Neural progenitor cell (in vitro differentiated cells): Measurements from ENCODE around the gene LRRC63. TPM values are rescaled to one million over a fixed set of nuclear protein-coding genes. Genes with fewer than 3 reads are reported as not detected.

Source experiments
- DNase-seq: peaks from one replicate; pipeline ENCODE4 v3.0.0-alpha.2; 2016; ENCODE audit warnings: low spot score
- H2AFZ ChIP-seq: fragments of 200-600 bp; sonication (generic); replicated peaks from 2 replicates; pipeline ENCODE4 v1.6.1; 2016; ENCODE audit warnings: antibody characterized with exemption
- H3F3A ChIP-seq: fragments of 200-600 bp; sonication (generic); 2 replicates; pipeline ENCODE4 v1.6.1; 2016; ENCODE audit warnings: antibody characterized with exemption, low read depth
- H3K27ac ChIP-seq: fragments of 200-600 bp; sonication (generic); 2 replicates; pipeline ENCODE4 v1.5.1; 2016; ENCODE audit warnings: mild to moderate bottlenecking
- H3K27me3 ChIP-seq: fragments of 200-600 bp; sonication (generic); 2 replicates; pipeline ENCODE4 v1.6.1; 2016; ENCODE audit warnings: mild to moderate bottlenecking, moderate library complexity
- H3K36me3 ChIP-seq: fragments of 200-600 bp; sonication (generic); 2 replicates; pipeline ENCODE4 v1.5.1; 2016
- H3K4me1 ChIP-seq: fragments of 200-600 bp; sonication (generic); 2 replicates; pipeline ENCODE4 v1.6.1; 2016; ENCODE audit warnings: mixed run types
- H3K4me2 ChIP-seq: fragments of 200-600 bp; sonication (generic); 2 replicates; pipeline ENCODE4 v1.6.1; 2016
- H3K4me3 ChIP-seq: fragments of 200-600 bp; sonication (generic); 2 replicates; pipeline ENCODE4 v1.5.1; 2016
- H3K79me2 ChIP-seq: fragments of 200-600 bp; sonication (generic); 2 replicates; pipeline ENCODE4 v1.6.1; 2016; ENCODE audit warnings: low read depth
- H3K9ac ChIP-seq: fragments of 200-600 bp; sonication (generic); 2 replicates; pipeline ENCODE4 v1.6.1; 2016
- H3K9me3 ChIP-seq: fragments of 200-600 bp; sonication (generic); 2 replicates; pipeline ENCODE4 v1.5.1; 2016; ENCODE audit warnings: low read depth
- H4K20me1 ChIP-seq: fragments of 200-600 bp; sonication (generic); 2 replicates; pipeline ENCODE4 v1.6.1; 2016; ENCODE audit warnings: low read depth
- H3K27ac Mint-ChIP-seq: 3 replicates; pipeline ENCODE4 v1.8.0; 2021; ENCODE audit warnings: mixed read lengths
- H3K27me3 Mint-ChIP-seq: 2 replicates; pipeline ENCODE4 v1.8.0; 2022; ENCODE audit warnings: low read depth, mild to moderate bottlenecking, inconsistent platforms, moderate library complexity, mixed read lengths; ENCODE audit not compliant: insufficient read depth
- H3K36me3 Mint-ChIP-seq: 3 replicates; pipeline ENCODE4 v1.8.0; 2021; ENCODE audit warnings: mixed read lengths
- H3K4me1 Mint-ChIP-seq: 3 replicates; pipeline ENCODE4 v1.8.0; 2021; ENCODE audit warnings: mixed read lengths
- H3K4me3 Mint-ChIP-seq: 3 replicates; pipeline ENCODE4 v1.8.0; 2021; ENCODE audit warnings: mild to moderate bottlenecking, moderate library complexity, mixed read lengths
- H3K9me3 Mint-ChIP-seq: 3 replicates; pipeline ENCODE4 v1.8.0; 2020; ENCODE audit warnings: mixed read lengths
- EZH2 ChIP-seq: fragments of 200-600 bp; sonication (generic); IDR thresholded peaks from 2 replicates; pipeline ENCODE4 v1.6.1; 2017; ENCODE audit warnings: antibody characterized with exemption, mild to moderate bottlenecking, moderate library complexity
- EZH2phosphoT487 ChIP-seq: fragments of 200-600 bp; sonication (generic); IDR thresholded peaks from 2 replicates; pipeline ENCODE4 v1.6.1; 2017; ENCODE audit warnings: antibody characterized with exemption
- total RNA-seq: library from RNA; depleted of rRNA; stranded (reverse); fragments of >200 nt; gene quantifications from 2 replicates; pipeline ENCODE4 v1.2.3, GENCODE V29; 2015; ENCODE audit warnings: low replicate concordance
- TF ChIP-seq, protein P1 (sequence below): fragments of 200-600 bp; sonication (generic); IDR thresholded peaks from 2 replicates; pipeline ENCODE4 v1.5.1; 2017; ENCODE audit warnings: antibody characterized with exemption, mild to moderate bottlenecking

LRRC63 gene
- total RNA-seq, 1 donor from 2014 or later, result not detected

DNA sequence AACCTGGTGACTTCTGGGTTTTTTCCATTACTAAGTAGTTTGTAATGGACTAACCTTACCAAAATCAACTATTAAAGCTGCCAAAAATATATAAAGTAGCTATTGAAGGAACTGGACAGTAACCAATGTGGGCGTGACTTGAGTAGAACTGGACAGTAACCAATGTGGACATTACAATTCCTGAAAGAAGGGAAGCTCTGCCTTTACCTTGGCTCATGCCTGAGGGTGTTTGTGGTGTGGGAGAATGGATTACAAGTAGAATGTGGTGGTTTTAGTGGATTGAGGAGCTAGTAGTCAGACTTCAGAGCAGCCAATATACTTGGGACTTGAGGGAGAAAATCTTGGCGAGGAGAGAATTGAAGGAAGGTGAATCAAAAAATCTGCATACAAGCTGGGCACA is 17.5 kb downstream of the LRRC63 start:
- Mint-ChIP-seq H3K36me3 (no peaks in the 10 kb centered on the region), H3K4me3 (no peak overlapping the region), H3K4me1 (no peaks in the 10 kb centered on the region), H3K27me3 (no peaks in the 10 kb centered on the region), H3K9me3 (peaks cover 5% of the 10 kb centered on the region), H3K27ac (no peak overlapping the region)
- H3K4me2 ChIP-seq, result no peak overlapping the region
- TF ChIP-seq, protein P1, sequence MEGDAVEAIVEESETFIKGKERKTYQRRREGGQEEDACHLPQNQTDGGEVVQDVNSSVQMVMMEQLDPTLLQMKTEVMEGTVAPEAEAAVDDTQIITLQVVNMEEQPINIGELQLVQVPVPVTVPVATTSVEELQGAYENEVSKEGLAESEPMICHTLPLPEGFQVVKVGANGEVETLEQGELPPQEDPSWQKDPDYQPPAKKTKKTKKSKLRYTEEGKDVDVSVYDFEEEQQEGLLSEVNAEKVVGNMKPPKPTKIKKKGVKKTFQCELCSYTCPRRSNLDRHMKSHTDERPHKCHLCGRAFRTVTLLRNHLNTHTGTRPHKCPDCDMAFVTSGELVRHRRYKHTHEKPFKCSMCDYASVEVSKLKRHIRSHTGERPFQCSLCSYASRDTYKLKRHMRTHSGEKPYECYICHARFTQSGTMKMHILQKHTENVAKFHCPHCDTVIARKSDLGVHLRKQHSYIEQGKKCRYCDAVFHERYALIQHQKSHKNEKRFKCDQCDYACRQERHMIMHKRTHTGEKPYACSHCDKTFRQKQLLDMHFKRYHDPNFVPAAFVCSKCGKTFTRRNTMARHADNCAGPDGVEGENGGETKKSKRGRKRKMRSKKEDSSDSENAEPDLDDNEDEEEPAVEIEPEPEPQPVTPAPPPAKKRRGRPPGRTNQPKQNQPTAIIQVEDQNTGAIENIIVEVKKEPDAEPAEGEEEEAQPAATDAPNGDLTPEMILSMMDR, result no peak
- TF ChIP-seq EZH2phosphoT487 (no peak), EZH2 (no peak)
- H3K4me3 ChIP-seq, result no peak overlapping the region
- no peaks in the 10 kb centered on the region for H3K4me1 ChIP-seq
- no peaks in the 10 kb centered on the region for H3K36me3 ChIP-seq
- H3K79me2 ChIP-seq, result no peaks in the 10 kb centered on the region
- H4K20me1 ChIP-seq, result no peaks in the 10 kb centered on the region
- DNase-seq, result no peak
- no peaks in the 10 kb centered on the region for H3K27me3 ChIP-seq
- no peak overlapping the region for H2AFZ ChIP-seq
- H3K9ac ChIP-seq, result no peak overlapping the region
- no peaks in the 10 kb centered on the region for H3F3A ChIP-seq
- H3K27ac ChIP-seq, result no peak overlapping the region
- no peaks in the 10 kb centered on the region for H3K9me3 ChIP-seq

DNA sequence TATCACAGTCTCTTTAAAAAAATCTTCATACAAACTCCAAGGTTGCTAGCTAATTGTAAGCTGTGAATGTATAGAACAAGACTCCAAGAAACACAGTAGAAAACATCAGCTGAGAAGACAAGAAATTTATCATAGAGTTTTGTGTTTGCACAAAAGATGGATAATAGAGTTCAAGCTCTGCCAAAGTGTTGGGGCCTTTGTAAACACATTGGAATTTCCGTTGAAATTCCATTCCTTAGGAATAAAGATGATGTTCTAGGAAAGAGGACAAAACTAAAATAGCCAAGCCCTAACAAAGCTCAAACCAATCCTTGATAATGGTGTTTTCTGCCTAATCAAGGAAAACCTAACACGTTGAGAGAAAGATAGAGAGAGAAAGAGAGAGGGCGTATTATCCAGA is 20.6 kb downstream of the LRRC63 start:
- H3K9me3 ChIP-seq, result peaks cover 7% of the 10 kb centered on the region
- H2AFZ ChIP-seq, result no peak overlapping the region
- no peak overlapping the region for H3K27ac ChIP-seq
- H3K27me3 Mint-ChIP-seq, result no peaks in the 10 kb centered on the region
- no peak overlapping the region for H3K4me3 ChIP-seq
- no peak overlapping the region for H3K9ac ChIP-seq
- no peaks in the 10 kb centered on the region for H3K36me3 Mint-ChIP-seq
- H3K4me1 Mint-ChIP-seq, result no peaks in the 10 kb centered on the region
- H3K4me1 ChIP-seq, result no peaks in the 10 kb centered on the region
- H3K9me3 Mint-ChIP-seq, result peaks cover 11% of the 10 kb centered on the region
- no peak for TF ChIP-seq EZH2
- TF ChIP-seq, protein P1, result no peak
- TF ChIP-seq EZH2phosphoT487, result no peak
- no peak overlapping the region for H3K4me2 ChIP-seq
- no peaks in the 10 kb centered on the region for H3K79me2 ChIP-seq
- no peak for DNase-seq
- H4K20me1 ChIP-seq, result no peaks in the 10 kb centered on the region
- H3K36me3 ChIP-seq, result no peaks in the 10 kb centered on the region
- H3F3A ChIP-seq, result no peaks in the 10 kb centered on the region
- H3K27ac Mint-ChIP-seq, result no peak overlapping the region
- H3K4me3 Mint-ChIP-seq, result no peak overlapping the region
- no peaks in the 10 kb centered on the region for H3K27me3 ChIP-seq

DNA sequence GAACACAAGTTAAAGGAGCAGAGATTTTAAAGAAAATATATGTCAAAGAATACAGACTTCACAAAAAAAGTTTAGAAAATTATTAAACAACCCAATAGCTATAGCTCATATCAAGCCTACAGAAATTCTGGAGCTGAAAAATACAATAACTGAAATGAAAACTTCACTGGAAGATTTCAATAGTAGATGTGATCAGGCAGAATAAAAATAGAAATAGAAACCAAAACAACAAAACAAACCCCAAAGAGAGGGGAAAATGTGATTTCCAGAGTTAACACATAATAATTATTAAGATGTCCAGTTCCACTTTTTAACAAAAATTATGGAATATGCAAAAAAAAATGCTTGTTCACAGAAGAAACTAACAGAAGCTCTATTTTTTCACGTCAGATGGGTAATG is 23.6 kb downstream of the LRRC63 start:
- H3K27me3 ChIP-seq, result no peaks in the 10 kb centered on the region
- H3K9ac ChIP-seq, result no peak overlapping the region
- no peak overlapping the region for H2AFZ ChIP-seq
- H3K27ac ChIP-seq, result no peak overlapping the region
- Mint-ChIP-seq H3K4me3 (no peak overlapping the region), H3K36me3 (no peaks in the 10 kb centered on the region), H3K4me1 (no peaks in the 10 kb centered on the region), H3K27me3 (peaks cover 2% of the 10 kb centered on the region), H3K27ac (no peak overlapping the region), H3K9me3 (peaks cover 18% of the 10 kb centered on the region)
- H3K36me3 ChIP-seq, result no peaks in the 10 kb centered on the region
- no peaks in the 10 kb centered on the region for H3K79me2 ChIP-seq
- TF ChIP-seq EZH2phosphoT487, result no peak
- TF ChIP-seq EZH2, result no peak
- TF ChIP-seq, protein P1, result no peak
- DNase-seq, result no peak
- H4K20me1 ChIP-seq, result no peaks in the 10 kb centered on the region
- H3K9me3 ChIP-seq, result peaks cover 7% of the 10 kb centered on the region
- H3K4me3 ChIP-seq, result no peak overlapping the region
- no peaks in the 10 kb centered on the region for H3F3A ChIP-seq
- no peaks in the 10 kb centered on the region for H3K4me1 ChIP-seq
- no peak overlapping the region for H3K4me2 ChIP-seq

DNA sequence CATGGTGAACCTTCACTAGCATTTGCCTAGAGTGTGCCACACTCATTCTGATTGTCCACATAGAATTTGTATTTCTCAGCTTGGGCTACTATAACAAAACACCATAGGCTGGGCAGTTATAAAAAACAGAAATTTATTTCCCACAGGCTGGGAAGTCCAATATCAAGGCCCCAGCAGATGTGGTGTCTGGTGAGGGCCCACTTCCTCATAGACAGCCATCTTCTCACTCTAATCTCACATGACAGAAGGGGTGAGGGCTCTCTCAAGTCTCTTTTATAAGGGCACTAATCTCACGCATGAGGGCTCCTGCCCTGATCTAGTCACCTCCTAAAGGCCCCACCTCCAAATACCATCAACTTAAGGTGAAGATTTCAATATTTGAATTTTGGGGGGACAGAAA is 53.6 kb downstream of the LRRC63 start:
- no peak for TF ChIP-seq EZH2
- TF ChIP-seq, protein P1, result no peak
- TF ChIP-seq EZH2phosphoT487, result no peak
- no peak overlapping the region for H3K4me3 Mint-ChIP-seq
- no peaks in the 10 kb centered on the region for H3K27me3 Mint-ChIP-seq
- no peak for DNase-seq
- Histone ChIP-seq H3K4me2 (no peak overlapping the region), H3K4me1 (no peaks in the 10 kb centered on the region), H3K27me3 (no peaks in the 10 kb centered on the region), H3K27ac (no peak overlapping the region), H3K9me3 (no peaks in the 10 kb centered on the region), H3K9ac (no peak overlapping the region), H3K4me3 (no peak overlapping the region), H4K20me1 (no peaks in the 10 kb centered on the region), H3K79me2 (no peaks in the 10 kb centered on the region), H3F3A (no peaks in the 10 kb centered on the region), H2AFZ (no peak overlapping the region), H3K36me3 (no peaks in the 10 kb centered on the region)
- H3K36me3 Mint-ChIP-seq, result no peaks in the 10 kb centered on the region
- no peaks in the 10 kb centered on the region for H3K4me1 Mint-ChIP-seq
- H3K9me3 Mint-ChIP-seq, result no peaks in the 10 kb centered on the region
- no peak overlapping the region for H3K27ac Mint-ChIP-seq
